Lung (tissue), 12 donors: ENCODE results near the gene GPM6B. TPM values are rescaled to one million over a fixed set of nuclear protein-coding genes. Genes with fewer than 3 reads are reported as not detected.

ENCODE experiments used
- ATAC-seq: fragments of 200-7000 bp; cut with Tn5 transposase; one replicate; pipeline ENCODE4 v1.9.1; 2020; ENCODE audit warnings: moderate number of reproducible peaks; ENCODE audit not compliant: insufficient read depth, low FRiP score
- DNase-seq, 3 donors: peaks; one replicate each; pipeline ENCODE4 v3.0.0-alpha.2; 2013 to 2017
- H3K27ac ChIP-seq, 2 donors: one replicate each; pipeline ENCODE4 v1.5.1; 2013; ENCODE audit warnings: mild to moderate bottlenecking in 2 of 2, moderate library complexity in 2 of 2, control low read depth in 1 of 2, inconsistent platforms in 1 of 2, low read depth in 1 of 2, low read length in 1 of 2
- H3K27me3 ChIP-seq, 3 donors: one replicate each; pipeline ENCODE4 v1.5.1; 2013; ENCODE audit warnings: low read length in 2 of 3; ENCODE audit not compliant: control insufficient read depth in 3 of 3, insufficient read depth in 3 of 3
- H3K36me3 ChIP-seq, 4 donors: one replicate each; pipeline ENCODE4 v1.5.1; 2013; ENCODE audit warnings: low read length in 4 of 4, mild to moderate bottlenecking in 1 of 4, moderate library complexity in 1 of 4; ENCODE audit not compliant: control insufficient read depth in 4 of 4, insufficient read depth in 4 of 4
- H3K4me1 ChIP-seq, 5 donors: one replicate each; pipeline ENCODE4 v1.5.1; 2013; ENCODE audit warnings: low read length in 5 of 5, mild to moderate bottlenecking in 2 of 5, moderate library complexity in 1 of 5; ENCODE audit not compliant: control insufficient read depth in 5 of 5, insufficient read depth in 5 of 5
- H3K4me3 ChIP-seq: one replicate; pipeline ENCODE4 v1.5.1; 2013; ENCODE audit warnings: mild to moderate bottlenecking, control low read depth, moderate library complexity
- H3K9ac ChIP-seq, 2 donors: one replicate each; pipeline ENCODE4 v1.5.1; 2013; ENCODE audit warnings: low read length in 2 of 2, control low read depth in 1 of 2; ENCODE audit not compliant: insufficient read depth in 1 of 2
- H3K9me3 ChIP-seq, 4 donors: one replicate each; pipeline ENCODE4 v1.5.1; 2013; ENCODE audit warnings: low read length in 3 of 4, mild to moderate bottlenecking in 1 of 4, moderate library complexity in 1 of 4; ENCODE audit not compliant: control insufficient read depth in 4 of 4, insufficient read depth in 3 of 4
- CTCF ChIP-seq: IDR thresholded peaks from 2 replicates; pipeline ENCODE4 v1.5.1; 2012; ENCODE audit warnings: mild to moderate bottlenecking; ENCODE audit errors: control extremely low read depth, extremely low read depth
- WGBS, 2 donors: extraction: QIAGEN DNeasy Blood & Tissue Kit; methylation state at CpG; one replicate each; pipeline ENCODE4 v1.1.7; 2013; 5-methylcytosine and 5-hydroxymethylcytosine counted together
- polyA plus RNA-seq, 2 donors: library from polyadenylated mRNA; stranded (reverse); fragments of 200-250 nt; gene quantifications; one replicate each; pipeline ENCODE4 v1.2.1, GENCODE V29; 2013
- total RNA-seq, 2 donors: library from RNA; depleted of rRNA in 1 of 2; stranded (reverse); fragments of >200 nt in 1 of 2; gene quantifications; one replicate each; pipeline ENCODE4 v1.2.1, GENCODE V29; 2014 to 2021
- donor health status: control.
- donor health status: control.
- donor health status: Bipolar disorder and iron deficiency.
- donor health status: healthy.
- donor health status: DM: yes; HTN: yes; CAD: no.

The GPM6B gene
- total and polyA plus RNA-seq, 4 donors = 3.9 to 18.0 (median 9.5) TPM

- 91 to 94% methylated on average over 5 to 6 of the region's 6 CpGs for WGBS, 2 donors
- no peak overlapping the region for H3K9ac ChIP-seq
- ATAC-seq = no peak
- no peak overlapping the region for H3K4me3 ChIP-seq
- H3K4me1 ChIP-seq = peaks cover 0 to 1% (median 0%) of the 10 kb centered on the region in 5 donors
- peaks cover 0 to 2% (median 0%) of the 10 kb centered on the region in 4 donors for H3K9me3 ChIP-seq
- DNase-seq = no peak
- no peak overlapping the region for H3K27ac ChIP-seq
- TF ChIP-seq CTCF = no peak
- H3K27me3 ChIP-seq = peaks cover 0 to 60% (median 17%) of the 10 kb centered on the region in 3 donors
- H3K36me3 ChIP-seq = no peaks in the 10 kb centered on the region
Measured at GRCh38 chrX:13824746-13825145, 7.9 kb upstream of the GPM6B start.

- Histone ChIP-seq H3K27ac (no peak overlapping the region), H3K9me3 (peaks cover 0 to 2% (median 0%) of the 10 kb centered on the region in 4 donors), H3K9ac (no peak overlapping the region), H3K4me3 (no peak overlapping the region), H3K27me3 (peaks cover 0 to 65% (median 16%) of the 10 kb centered on the region in 3 donors), H3K4me1 (peaks cover 0 to 1% (median 0%) of the 10 kb centered on the region in 5 donors), H3K36me3 (no peaks in the 10 kb centered on the region)
- no peak for ATAC-seq
- TF ChIP-seq CTCF = no peak
- DNase-seq = no peak
- 78 to 80% methylated on average over 6 of the region's 6 CpGs for WGBS, 2 donors
Measured at GRCh38 chrX:13821738-13822137, 4.8 kb upstream of the GPM6B start.

GRCh38 chrX:13816176-13816575 lies 717 bp downstream of the GPM6B start:
- no peak for ATAC-seq
- Histone ChIP-seq H3K4me1 (no peaks in the 10 kb centered on the region), H3K4me3 (no peak overlapping the region), H3K27ac (no peak overlapping the region), H3K36me3 (no peaks in the 10 kb centered on the region), H3K9me3 (no peaks in the 10 kb centered on the region), H3K27me3 (peaks cover 0 to 66% (median 32%) of the 10 kb centered on the region in 3 donors), H3K9ac (no peak overlapping the region)
- no peak for TF ChIP-seq CTCF
- 84 to 95% methylated on average over 6 of the region's 6 CpGs for WGBS, 2 donors
- DNase-seq = no peak

GRCh38 chrX:13815664-13816063 lies 1.2 kb downstream of the GPM6B start:
- no peak for TF ChIP-seq CTCF
- peaks cover 0 to 61% (median 35%) of the 10 kb centered on the region in 3 donors for H3K27me3 ChIP-seq
- no peaks in the 10 kb centered on the region for H3K4me1 ChIP-seq
- H3K36me3 ChIP-seq = no peaks in the 10 kb centered on the region
- DNase-seq = no peak
- H3K9ac ChIP-seq = no peak overlapping the region
- H3K4me3 ChIP-seq = no peak overlapping the region
- ATAC-seq = no peak
- no peak overlapping the region for H3K27ac ChIP-seq
- WGBS, 2 donors = 84 to 92% methylated on average over 7 of the region's 7 CpGs
- no peaks in the 10 kb centered on the region for H3K9me3 ChIP-seq
